HG03066 (cell line): ENCODE measurements around the gene FMN1.

ENCODE experiments used
- ATAC-seq: cut with Tn5 transposase; IDR thresholded peaks from one replicate; pipeline ENCODE4 v1.9.1; 2021; ENCODE audit warnings: low read depth; ENCODE audit not compliant: unreplicated experiment

The FMN1 gene

DNA sequence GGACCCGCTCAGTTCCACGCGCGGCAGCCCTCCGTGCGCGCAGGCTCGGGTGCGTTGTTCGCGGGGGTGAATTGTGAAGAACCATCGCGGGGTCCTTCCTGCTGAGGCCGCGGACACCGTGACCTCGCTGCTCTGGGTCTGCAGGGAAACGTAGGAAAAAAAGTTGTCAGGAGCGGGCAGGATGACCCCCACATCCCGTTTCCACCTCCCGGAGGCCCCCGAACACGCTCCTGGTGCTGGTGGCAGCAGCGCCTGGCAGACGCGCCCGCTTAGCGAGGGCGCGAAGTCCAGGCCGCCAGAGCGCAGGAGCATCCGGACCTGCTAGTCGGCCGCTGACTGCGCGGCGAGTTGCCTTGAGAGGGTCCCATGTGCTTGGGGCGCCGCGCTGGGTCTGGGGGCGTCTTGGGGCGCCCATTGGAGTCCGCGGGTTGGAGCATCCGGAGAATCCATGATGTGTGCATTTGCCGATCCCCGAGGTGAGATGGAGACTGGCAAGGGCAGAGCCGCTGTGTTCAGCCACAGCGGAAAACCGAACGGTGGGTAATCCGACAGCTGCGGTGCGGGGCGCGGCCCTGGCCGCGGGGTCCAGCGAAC, 476.2 kb downstream of the FMN1 start:
- ATAC-seq: no peak

DNA sequence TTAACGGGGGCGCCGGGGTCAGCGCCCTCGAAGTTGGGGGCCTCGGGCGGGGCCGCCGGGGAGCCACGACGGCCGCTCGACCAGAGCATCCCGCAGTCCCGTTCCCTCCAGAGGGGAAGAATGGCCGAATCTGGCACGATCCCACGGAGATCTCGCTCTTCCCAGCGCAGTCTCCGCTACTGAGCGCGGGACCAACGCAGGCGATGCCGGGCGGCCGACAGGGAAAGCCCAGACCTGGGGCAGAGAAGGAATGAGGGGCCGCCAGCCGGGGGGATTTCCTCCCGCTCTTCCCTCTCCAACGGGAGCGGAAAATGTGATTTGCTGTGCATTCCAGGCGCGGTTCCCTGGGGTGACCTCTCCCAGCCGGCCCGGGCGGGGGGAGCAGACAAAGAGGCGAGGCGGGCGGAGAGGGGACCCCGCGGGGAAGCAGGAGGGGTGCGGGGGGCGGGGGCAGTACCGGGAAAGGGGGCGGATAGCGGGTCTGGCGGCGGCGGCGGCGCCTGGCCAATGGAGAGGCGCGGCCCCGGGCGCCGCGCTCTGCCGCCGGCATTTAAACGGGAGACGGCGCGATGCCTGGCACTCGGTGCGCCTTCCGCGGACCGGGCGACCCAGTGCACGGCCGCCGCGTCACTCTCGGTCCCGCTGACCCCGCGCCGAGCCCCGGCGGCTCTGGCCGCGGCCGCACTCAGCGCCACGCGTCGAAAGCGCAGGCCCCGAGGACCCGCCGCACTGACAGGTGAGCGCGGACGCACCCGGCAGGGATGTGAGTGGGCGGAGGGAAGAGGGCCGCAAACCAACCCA, 476.9 kb downstream of the FMN1 start, which contains the start of gene GREM1:
Gene GREM1 (plus strand): TSS at position 579 of the 801 bp plus-strand sequence. CDS start 12,687 bp downstream, outside the sequence.
- ATAC-seq: no peak

DNA sequence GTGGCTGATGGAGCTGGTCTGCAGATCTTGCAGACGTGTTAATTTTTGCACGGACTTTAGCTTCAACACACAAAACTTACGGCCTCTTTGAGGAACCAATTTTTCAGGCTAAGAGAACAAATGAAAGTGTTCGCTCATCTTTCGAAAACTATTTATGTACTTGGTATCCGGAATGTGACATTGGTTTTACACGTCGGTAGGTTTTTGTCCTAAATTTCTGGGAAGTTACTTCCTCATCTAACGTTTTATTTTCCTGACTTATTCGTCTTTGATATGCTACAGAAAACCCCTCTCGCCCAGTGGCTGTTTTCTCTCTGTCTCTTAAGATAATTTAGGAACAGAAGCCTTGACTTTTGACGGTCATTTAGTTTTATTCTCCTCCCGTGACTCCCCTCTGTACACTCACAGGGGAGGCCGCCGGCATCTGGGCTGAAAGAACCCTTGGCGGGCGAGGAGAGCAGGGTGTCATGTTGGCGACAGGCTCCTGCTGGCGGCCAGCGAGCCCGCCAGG, 477.5 kb downstream of the FMN1 start:
- ATAC-seq: no peak

DNA sequence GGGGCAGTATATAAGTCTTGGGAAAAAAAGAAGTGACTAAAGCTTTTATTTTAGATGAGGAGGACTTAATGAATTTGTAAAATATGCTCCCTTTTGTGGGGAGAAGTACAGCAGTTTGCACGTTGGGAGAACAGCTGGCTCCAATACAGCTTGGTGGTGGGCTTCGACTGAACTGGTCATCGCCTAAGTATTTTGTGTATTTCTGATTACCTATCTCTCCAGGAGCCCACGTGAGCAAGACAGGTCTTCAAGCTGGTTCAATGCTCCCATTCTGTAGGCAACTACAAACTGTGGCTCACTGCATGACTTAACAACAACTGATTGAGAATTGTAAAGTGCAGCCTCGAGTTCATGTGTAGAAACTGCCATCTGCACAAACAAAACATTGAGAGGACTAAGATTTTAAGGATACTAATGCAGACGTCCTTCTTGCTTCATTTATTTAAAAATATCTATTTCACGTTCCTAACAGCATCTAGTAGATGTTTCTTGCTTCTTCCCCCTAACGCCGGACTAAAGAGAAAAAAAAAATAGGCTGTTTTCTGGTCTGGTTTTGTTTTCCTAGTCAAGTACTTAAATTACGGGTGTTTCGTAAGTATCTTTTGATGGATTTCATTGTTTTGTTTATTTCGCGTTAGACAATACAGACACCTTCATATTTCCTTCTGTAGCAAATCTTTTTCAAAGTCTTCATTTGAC, 478.1 kb downstream of the FMN1 start:
- ATAC-seq: no peak
